ENCODE results near the gene B3GNT7.

DNA sequence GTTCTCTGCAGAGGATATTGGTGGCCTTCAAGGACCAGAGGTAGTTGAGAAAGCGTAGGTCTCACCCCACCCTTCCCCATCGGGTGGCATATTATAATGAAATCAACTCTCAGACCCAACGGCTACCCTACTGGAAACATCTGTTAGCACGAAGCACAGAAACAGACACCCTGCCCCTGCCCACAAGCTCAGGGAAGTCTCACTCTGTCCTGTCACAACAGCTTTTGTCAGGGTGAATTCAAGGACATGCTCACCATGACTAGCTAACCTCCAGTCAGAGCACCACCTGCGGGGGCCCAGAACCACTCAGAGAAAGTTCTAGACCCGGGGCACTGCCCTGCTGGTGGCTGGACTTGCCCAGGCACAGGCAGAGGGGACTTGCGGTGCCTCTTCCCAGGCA lies 3.5 kb upstream of the B3GNT7 start:
- TF ChIP-seq, protein P1, sequence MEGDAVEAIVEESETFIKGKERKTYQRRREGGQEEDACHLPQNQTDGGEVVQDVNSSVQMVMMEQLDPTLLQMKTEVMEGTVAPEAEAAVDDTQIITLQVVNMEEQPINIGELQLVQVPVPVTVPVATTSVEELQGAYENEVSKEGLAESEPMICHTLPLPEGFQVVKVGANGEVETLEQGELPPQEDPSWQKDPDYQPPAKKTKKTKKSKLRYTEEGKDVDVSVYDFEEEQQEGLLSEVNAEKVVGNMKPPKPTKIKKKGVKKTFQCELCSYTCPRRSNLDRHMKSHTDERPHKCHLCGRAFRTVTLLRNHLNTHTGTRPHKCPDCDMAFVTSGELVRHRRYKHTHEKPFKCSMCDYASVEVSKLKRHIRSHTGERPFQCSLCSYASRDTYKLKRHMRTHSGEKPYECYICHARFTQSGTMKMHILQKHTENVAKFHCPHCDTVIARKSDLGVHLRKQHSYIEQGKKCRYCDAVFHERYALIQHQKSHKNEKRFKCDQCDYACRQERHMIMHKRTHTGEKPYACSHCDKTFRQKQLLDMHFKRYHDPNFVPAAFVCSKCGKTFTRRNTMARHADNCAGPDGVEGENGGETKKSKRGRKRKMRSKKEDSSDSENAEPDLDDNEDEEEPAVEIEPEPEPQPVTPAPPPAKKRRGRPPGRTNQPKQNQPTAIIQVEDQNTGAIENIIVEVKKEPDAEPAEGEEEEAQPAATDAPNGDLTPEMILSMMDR (IDR thresholded peaks at IDR 0.05) = no peak
- TF ChIP-seq EP300 (IDR thresholded peaks at IDR 0.05) (no peak), POLR2A (IDR thresholded peaks at IDR 0.05) (no peak), POLR2AphosphoS5 (IDR thresholded peaks at IDR 0.05) (no peak)
